A673 (cell line): ENCODE measurements around the gene MGA. TPM values are rescaled to one million over a fixed set of nuclear protein-coding genes. Genes with fewer than 3 reads are reported as not detected.

Experiments
- BruUV-seq: library from RNA; stranded (reverse); fragments of 400-500 nt; replicated peaks from 2 replicates; lab custom pipeline; 2021; lab: Mats Ljungman, UMichigan
- CTCF ChIA-PET: fragments of 300-600 bp; sonication (Branson Sonifier 250); formaldehyde crosslinking; loops from one replicate; lab custom pipeline; 2022; ENCODE audit warnings: antibody characterized with exemption; lab: Charles Lee
- POLR2A ChIA-PET: fragments of 300-600 bp; sonication (Branson Sonifier 250); formaldehyde crosslinking; loops from one replicate; lab custom pipeline; 2022; ENCODE audit warnings: antibody characterized with exemption; ENCODE audit not compliant: low non-redundant PET; lab: Charles Lee
- DNase-seq: peaks from one replicate; pipeline ENCODE4 v3.0.0-alpha.2; 2015; ENCODE audit warnings: low spot score
- H3K27ac ChIP-seq: fragments of 200-600 bp; sonication (generic); 2 replicates; pipeline ENCODE4 v1.5.1; 2016; ENCODE audit warnings: mixed run types, low read depth, mild to moderate bottlenecking, mixed read lengths, antibody characterized with exemption, low read length; ENCODE audit not compliant: poor library complexity, severe bottlenecking
- H3K27me3 ChIP-seq: fragments of 200-600 bp; sonication (generic); replicated peaks from 2 replicates; pipeline ENCODE4 v1.6.1; 2017; ENCODE audit warnings: mixed run types, low read depth, mild to moderate bottlenecking, mixed read lengths, antibody characterized with exemption, low read length; ENCODE audit not compliant: insufficient read depth, poor library complexity
- H3K36me3 ChIP-seq: fragments of 200-600 bp; sonication (generic); 2 replicates; pipeline ENCODE4 v1.6.1; 2016; ENCODE audit warnings: mixed run types, mild to moderate bottlenecking, mixed read lengths, antibody characterized with exemption, low read length; ENCODE audit not compliant: insufficient read depth, poor library complexity, severe bottlenecking
- H3K4me1 ChIP-seq: fragments of 200-600 bp; sonication (generic); 2 replicates; pipeline ENCODE4 v1.6.1; 2017; ENCODE audit warnings: mixed run types, mild to moderate bottlenecking, mixed read lengths, antibody characterized with exemption, low read length; ENCODE audit not compliant: insufficient read depth, poor library complexity, severe bottlenecking
- H3K4me3 ChIP-seq: fragments of 200-600 bp; sonication (generic); 2 replicates; pipeline ENCODE4 v1.5.1; 2016; ENCODE audit warnings: low read depth, mixed run types, mild to moderate bottlenecking, mixed read lengths, low read length; ENCODE audit not compliant: poor library complexity, severe bottlenecking
- H3K9me3 ChIP-seq: fragments of 200-600 bp; sonication (generic); 2 replicates; pipeline ENCODE4 v1.6.1; 2016; ENCODE audit warnings: mixed run types, low read depth, mild to moderate bottlenecking, mixed read lengths, antibody characterized with exemption, low read length; ENCODE audit not compliant: poor library complexity, severe bottlenecking
- CTCF ChIP-seq: fragments of 300-800, 200-600 bp; sonication (generic); conservative IDR thresholded peaks from 2 replicates; pipeline ENCODE4 v1.5.1; 2017; ENCODE audit warnings: low read depth, mild to moderate bottlenecking, antibody characterized with exemption, low read length, moderate library complexity, mixed read lengths
- EZH2 ChIP-seq: fragments of 200-600 bp; sonication (generic); IDR thresholded peaks from 2 replicates; pipeline ENCODE4 v1.6.1; 2017; ENCODE audit warnings: borderline replicate concordance, low read depth, mild to moderate bottlenecking, mixed read lengths, antibody characterized with exemption, low read length; ENCODE audit not compliant: poor library complexity, severe bottlenecking
- intact Hi-C: fragments of 100-400 bp; cut with micrococcal nuclease; formaldehyde crosslinking; loops from one replicate; pipeline ENCODE4 v1.10.0; 2022; ENCODE audit not compliant: unreplicated experiment
- total RNA-seq: library from RNA; stranded (reverse); gene quantifications from 2 replicates; pipeline ENCODE4 v1.2.3, GENCODE V29; 2021

The MGA gene
- total RNA-seq, 1 experiment from 2014 or later: 49.3 TPM

- Histone ChIP-seq H3K9me3 (no peaks in the 10 kb centered on the region), H3K27me3 (no peaks in the 10 kb centered on the region), H3K36me3 (peaks cover 15% of the 10 kb centered on the region), H3K4me3 (no peak overlapping the region), H3K4me1 (no peaks in the 10 kb centered on the region), H3K27ac (no peak overlapping the region)
- no peak for DNase-seq
- TF ChIP-seq CTCF (no peak), EZH2 (no peak)
- BruUV-seq: no TSS peak
- intact Hi-C loops: no loop called here
- POLR2A ChIA-PET: no interaction called here
- CTCF ChIA-PET: no interaction called here
Measured at GRCh38 chr15:41819455-41820050, 159.3 kb downstream of the MGA start.

GRCh38 chr15:41820791-41821423 is 160.7 kb downstream of the MGA start:
- ChIA-PET CTCF (no interaction called here), POLR2A (interaction anchor here (0.5 to 1.0 kb wide), 2 partner anchors 31 to 75 kb away, joined by 3 read pairs; no protein-coding TSS in a partner anchor)
- no peak overlapping the region for H3K4me3 ChIP-seq
- H3K4me1 ChIP-seq: no peaks in the 10 kb centered on the region
- intact Hi-C loops: no loop called here
- no peaks in the 10 kb centered on the region for H3K27me3 ChIP-seq
- no peak for DNase-seq
- BruUV-seq: no TSS peak
- no peaks in the 10 kb centered on the region for H3K9me3 ChIP-seq
- TF ChIP-seq CTCF (no peak), EZH2 (no peak)
- H3K27ac ChIP-seq: no peak overlapping the region
- H3K36me3 ChIP-seq: peaks cover 15% of the 10 kb centered on the region

DNA sequence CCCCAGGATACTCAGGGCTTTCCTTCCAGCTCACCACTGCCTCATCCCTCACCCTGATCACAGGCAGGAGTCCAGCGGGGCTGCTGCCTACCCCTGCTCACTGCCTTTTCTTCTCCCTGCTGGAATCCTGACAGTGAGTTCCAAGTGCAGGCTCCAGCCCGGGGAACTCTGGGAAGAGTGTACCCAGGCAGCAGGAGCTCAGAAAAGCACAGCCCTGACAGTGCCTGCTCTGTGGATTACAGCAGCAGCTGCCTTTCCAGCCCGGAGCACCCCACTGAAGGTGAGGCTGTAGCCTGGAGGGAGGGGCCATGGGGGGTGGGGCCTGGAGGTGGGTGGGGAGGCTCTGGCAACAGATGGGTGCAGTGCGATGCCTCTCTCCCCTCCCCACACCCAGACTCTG is 161.6 kb downstream of the MGA start:
- H3K4me3 ChIP-seq: no peak overlapping the region
- no TSS peak for BruUV-seq
- H3K4me1 ChIP-seq: no peaks in the 10 kb centered on the region
- H3K27ac ChIP-seq: no peak overlapping the region
- DNase-seq: no peak
- TF ChIP-seq EZH2 (no peak), CTCF (no peak)
- intact Hi-C loops: no loop called here
- CTCF ChIA-PET: no interaction called here
- POLR2A ChIA-PET: interaction anchor here (1.0 kb wide), 1 partner anchor 30 kb away, joined by 3 read pairs; no protein-coding TSS in a partner anchor
- H3K36me3 ChIP-seq: peaks cover 15% of the 10 kb centered on the region
- no peaks in the 10 kb centered on the region for H3K9me3 ChIP-seq
- H3K27me3 ChIP-seq: no peaks in the 10 kb centered on the region
